ENCODE measurements around the gene OSBP. TPM values are rescaled to one million over a fixed set of nuclear protein-coding genes. Genes with fewer than 3 reads are reported as not detected.

OSBP gene
- total RNA-seq, 1 experiment from 2014 or later: 36.3 TPM

- Histone ChIP-seq H3K79me2 (ENCODE audit: low read length) (peaks cover 14% of the 10 kb centered on the region; the same call in 1 of the 2 replicates), H4K20me1 (ENCODE audit: low read length) (no peaks in the 10 kb centered on the region), H3F3A (ENCODE audit: low read length, unreplicated experiment) (no peaks in the 10 kb centered on the region), H3K9me3 (ENCODE audit: low read length) (no peaks in the 10 kb centered on the region), H2AFZ (ENCODE audit: low read length) (no peak overlapping the region), H3K27ac (ENCODE audit: low read length) (no peak overlapping the region), H3K27me3 (ENCODE audit: low read length) (no peaks in the 10 kb centered on the region), H3K4me3 (ENCODE audit: low read length) (no peak overlapping the region), H3K9ac (ENCODE audit: low read length) (no peak overlapping the region), H3K9me2 (replicated peaks; ENCODE audit: low read length) (no peaks in the 10 kb centered on the region), H3K36me3 (ENCODE audit: low read depth, low read length) (peaks cover 78% of the 10 kb centered on the region), H3K4me1 (ENCODE audit: insufficient read depth, low read length) (no peaks in the 10 kb centered on the region), H3K4me2 (ENCODE audit: low read length) (no peak overlapping the region)
- TF ChIP-seq CTCF (conservative IDR thresholded peaks at IDR 0.05; ENCODE audit: low read depth, low read length) (no peak), EZH2 (IDR thresholded peaks at IDR 0.05; ENCODE audit: low read length, unreplicated experiment) (no peak), EZH2phosphoT487 (IDR thresholded peaks at IDR 0.05; ENCODE audit: borderline replicate concordance, low read length) (no peak)
- BruUV-seq (replicated peaks): no TSS peak
- ATAC-seq (no peak), DNase-seq (no peak)
- intact Hi-C loops (cut with micrococcal nuclease): loop anchor here (10.0 kb wide), 1 partner anchor 145 kb away; no protein-coding TSS in a partner anchor
- ChIA-PET CTCF (no interaction called here), POLR2A (ENCODE audit: unreplicated experiment) (no interaction called here)
These were observed 44.4 kb upstream of the OSBP start for GRCh38 chr11:59659981-59660380.

GRCh38 chr11:59658036-59658435 is 42.5 kb upstream of the OSBP start:
- H3K27me3 ChIP-seq (ENCODE audit: low read length): no peaks in the 10 kb centered on the region
- CTCF ChIA-PET: no interaction called here

GRCh38 chr11:59654893-59655292 is 39.3 kb upstream of the OSBP start:
- no peak overlapping the region for H3K4me2 ChIP-seq (ENCODE audit: low read length)
- H3K79me2 ChIP-seq (ENCODE audit: low read length): no peaks in the 10 kb centered on the region
- TF ChIP-seq EZH2phosphoT487 (IDR thresholded peaks at IDR 0.05; ENCODE audit: borderline replicate concordance, low read length) (no peak), CTCF (conservative IDR thresholded peaks at IDR 0.05; ENCODE audit: low read depth, low read length) (no peak), EZH2 (IDR thresholded peaks at IDR 0.05; ENCODE audit: low read length, unreplicated experiment) (no peak)
- ChIA-PET CTCF (no interaction called here), POLR2A (ENCODE audit: unreplicated experiment) (no interaction called here)
- H3K4me1 ChIP-seq (ENCODE audit: insufficient read depth, low read length): no peaks in the 10 kb centered on the region
- no peaks in the 10 kb centered on the region for H4K20me1 ChIP-seq (ENCODE audit: low read length)
- no peaks in the 10 kb centered on the region for H3K27me3 ChIP-seq (ENCODE audit: low read length)
- no peaks in the 10 kb centered on the region for H3K9me2 ChIP-seq (replicated peaks; ENCODE audit: low read length)
- no peak overlapping the region for H2AFZ ChIP-seq (ENCODE audit: low read length)
- no peak overlapping the region for H3K4me3 ChIP-seq (ENCODE audit: low read length)
- H3K27ac ChIP-seq (ENCODE audit: low read length): 0 out of 2 replicates have a peak overlapping the region, but pooled peaks have one; percentile 3
- ATAC-seq (no peak), DNase-seq (no peak)
- no peak overlapping the region for H3K9ac ChIP-seq (ENCODE audit: low read length)
- H3K9me3 ChIP-seq (ENCODE audit: low read length): no peaks in the 10 kb centered on the region
- intact Hi-C loops (cut with micrococcal nuclease): no loop called here
- H3K36me3 ChIP-seq (ENCODE audit: low read depth, low read length): peaks cover 90% of the 10 kb centered on the region
- H3F3A ChIP-seq (ENCODE audit: low read length, unreplicated experiment): no peaks in the 10 kb centered on the region
- BruUV-seq (replicated peaks): no TSS peak

More at GRCh38 chr11:59658036-59658435, 42.5 kb upstream of the OSBP start:
- no peak overlapping the region for H3K4me3 ChIP-seq (ENCODE audit: low read length)
- H3K9me3 ChIP-seq (ENCODE audit: low read length): no peaks in the 10 kb centered on the region
- H3K4me2 ChIP-seq (ENCODE audit: low read length): no peak overlapping the region
- TF ChIP-seq EZH2phosphoT487 (IDR thresholded peaks at IDR 0.05; ENCODE audit: borderline replicate concordance, low read length) (no peak), EZH2 (IDR thresholded peaks at IDR 0.05; ENCODE audit: low read length, unreplicated experiment) (no peak)
- peaks cover 7% of the 10 kb centered on the region; the same call in 1 of the 2 replicates for H3K79me2 ChIP-seq (ENCODE audit: low read length)
- H3K36me3 ChIP-seq (ENCODE audit: low read depth, low read length): peaks cover 78% of the 10 kb centered on the region
- no peak overlapping the region for H3K27ac ChIP-seq (ENCODE audit: low read length)
- no peak for ATAC-seq
- intact Hi-C loops (cut with micrococcal nuclease): no loop called here
- no peaks in the 10 kb centered on the region for H4K20me1 ChIP-seq (ENCODE audit: low read length)
- no peak overlapping the region for H2AFZ ChIP-seq (ENCODE audit: low read length)
- no TSS peak for BruUV-seq (replicated peaks)
- POLR2A ChIA-PET (ENCODE audit: unreplicated experiment): no interaction called here
- H3K4me1 ChIP-seq (ENCODE audit: insufficient read depth, low read length): no peaks in the 10 kb centered on the region
- no peak for DNase-seq
- no peaks in the 10 kb centered on the region for H3K9me2 ChIP-seq (replicated peaks; ENCODE audit: low read length)
- H3K9ac ChIP-seq (ENCODE audit: low read length): no peak overlapping the region
- H3F3A ChIP-seq (ENCODE audit: low read length, unreplicated experiment): no peaks in the 10 kb centered on the region
